GM20000 (cell line): ENCODE measurements around the gene DPM2.

Experiments used
- DNase-seq: peaks from one replicate; pipeline ENCODE4 v3.0.0; 2012; ENCODE audit warnings: low spot score
- CTCF ChIP-seq: IDR thresholded peaks from 2 replicates; pipeline ENCODE4 v1.5.1; 2012; ENCODE audit warnings: mild to moderate bottlenecking, control low read depth; ENCODE audit errors: extremely low read depth, missing control alignments

DPM2 gene

GRCh38 chr9:127908660-127908926, 29.1 kb downstream of the DPM2 start:
- no peak for TF ChIP-seq CTCF
- DNase-seq = no peak

- TF ChIP-seq CTCF = no peak
- no peak for DNase-seq
Observed at GRCh38 chr9:127907867-127908659, 29.6 kb downstream of the DPM2 start.

- no peak for TF ChIP-seq CTCF
- no peak for DNase-seq
Observed at GRCh38 chr9:127905788-127906191, 31.9 kb downstream of the DPM2 start.

- TF ChIP-seq CTCF = no peak
- no peak for DNase-seq
Observed at GRCh38 chr9:127905004-127905728, 32.5 kb downstream of the DPM2 start.

GRCh38 chr9:127904561-127905003, 33.1 kb downstream of the DPM2 start:
- DNase-seq = no peak

GRCh38 chr9:127903557-127904475, 33.8 kb downstream of the DPM2 start:
- TF ChIP-seq CTCF = no peak
- peak; percentile 71 for DNase-seq

More at GRCh38 chr9:127904561-127905003, 33.1 kb downstream of the DPM2 start:
- no peak for TF ChIP-seq CTCF
